ENCODE results near the gene MPV17L.
A peak's percentile ranks its signal among the peaks of the same experiment; 100 is the strongest.
"Not testable (repeated sequence)": the region's sequence is repeated elsewhere in the genome, so short reads cannot be mapped to it uniquely, and the experiment has no call there.

The MPV17L gene

GRCh38 chr16:15415511-15415985 lies 20.0 kb downstream of the MPV17L start:
- DNase-seq, result no peak

DNA sequence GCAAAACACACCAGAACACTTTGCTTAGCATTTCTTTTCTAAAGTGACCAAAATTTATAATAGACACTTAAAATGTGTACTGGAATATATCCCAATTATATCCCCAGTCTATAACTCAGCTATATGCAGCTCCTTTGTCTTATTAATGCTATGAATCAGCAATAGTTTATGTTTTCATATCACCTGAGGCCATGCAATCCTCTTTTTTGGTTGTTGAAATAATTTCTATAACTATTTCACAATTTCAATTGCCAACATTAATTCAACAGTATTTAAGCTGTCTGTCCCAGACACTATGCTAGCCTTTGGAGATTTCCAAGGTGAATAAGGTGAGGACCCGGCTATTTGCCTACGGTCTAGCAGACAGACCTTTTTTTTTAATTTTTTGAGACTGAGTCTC lies 21.6 kb downstream of the MPV17L start:
- no peak for DNase-seq

DNA sequence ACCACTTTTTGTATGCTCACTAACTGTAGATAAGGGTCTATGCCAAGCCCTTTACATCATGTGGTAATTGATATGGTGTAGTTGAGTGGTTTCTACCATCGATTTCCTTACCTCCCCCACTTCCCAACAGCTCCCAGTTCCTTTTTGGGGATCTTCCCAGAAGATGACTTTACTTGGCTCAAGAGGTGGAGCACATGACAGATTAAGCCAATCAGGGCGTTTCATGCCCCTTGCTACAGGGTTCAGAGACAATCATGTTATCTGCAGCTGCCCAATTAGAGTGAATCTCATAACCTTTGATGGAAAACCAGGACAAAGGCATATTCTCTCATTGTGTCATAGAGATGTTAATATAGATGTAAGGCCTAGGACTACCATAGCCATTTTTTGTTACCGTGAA lies 22.7 kb downstream of the MPV17L start:
- no peak for DNase-seq

- DNase-seq, result not testable (repeated sequence)
Measured at GRCh38 chr16:15421696-15422095, 26.1 kb downstream of the MPV17L start.

- DNase-seq, result no peak
Measured at GRCh38 chr16:15422222-15422621, 26.7 kb downstream of the MPV17L start.

DNA sequence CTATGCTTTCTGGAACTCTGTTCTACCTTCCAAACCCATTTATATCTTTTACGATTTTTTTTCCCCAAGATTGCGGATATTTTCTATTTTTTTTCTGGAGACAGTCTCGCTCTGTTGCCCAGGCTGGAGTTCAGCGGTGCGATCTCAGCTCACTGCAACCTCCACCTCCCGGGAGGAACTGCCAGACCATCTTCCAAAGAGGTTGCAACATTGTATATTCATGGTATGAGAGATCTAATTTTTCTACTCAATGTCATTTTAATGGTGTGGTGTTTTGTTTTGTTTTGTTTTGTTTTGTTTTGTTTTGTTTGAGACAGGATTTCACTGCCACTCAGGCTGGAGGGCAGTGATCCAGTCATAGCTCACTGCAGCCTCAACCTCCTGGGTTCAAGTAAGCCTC lies 30.3 kb downstream of the MPV17L start:
- no peak for DNase-seq

DNA sequence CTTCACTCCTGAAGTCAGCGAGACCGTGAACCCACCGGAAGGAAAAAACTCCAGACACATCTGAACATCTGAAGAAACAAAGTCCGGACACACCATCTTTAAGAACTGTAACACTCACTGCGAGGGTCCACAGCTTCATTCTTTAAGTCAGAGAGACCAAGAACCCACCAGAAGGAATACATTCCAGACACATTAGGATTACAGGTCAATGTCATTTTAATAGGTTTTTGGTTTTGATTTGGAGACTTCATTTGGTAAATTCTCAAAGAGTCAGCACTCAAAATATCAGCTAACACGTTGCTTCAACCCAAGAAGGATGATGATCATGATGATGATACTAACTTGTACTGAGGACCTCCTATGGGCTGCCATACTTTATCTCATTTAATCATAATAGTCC lies 31.2 kb downstream of the MPV17L start:
- DNase-seq, result no peak

GRCh38 chr16:15427648-15428239 lies 32.2 kb downstream of the MPV17L start:
- peak; percentile 44 to 59 for DNase-seq

DNA sequence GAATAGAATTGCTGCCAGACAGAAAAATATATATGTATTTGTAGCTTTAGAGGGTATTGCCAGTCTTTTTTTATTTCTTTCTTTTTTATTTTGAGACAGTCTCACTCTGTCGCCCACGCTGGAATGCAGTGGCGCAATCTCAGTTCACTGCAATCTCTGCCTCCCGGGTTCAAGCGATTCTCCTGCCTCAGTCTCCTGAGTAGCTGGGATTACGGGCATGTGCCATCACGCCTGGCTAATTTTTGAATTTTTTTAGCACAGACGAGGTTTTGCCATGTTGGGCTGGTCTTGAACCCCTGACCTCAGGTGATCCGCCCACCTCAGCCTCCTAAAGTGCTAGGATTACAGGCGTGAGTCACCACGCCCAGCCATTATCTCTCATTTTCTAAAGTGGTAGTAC lies 35.3 kb downstream of the MPV17L start:
- not testable (repeated sequence) for DNase-seq

- DNase-seq, result no peak
Measured at GRCh38 chr16:15434079-15434424, 38.5 kb downstream of the MPV17L start.

DNA sequence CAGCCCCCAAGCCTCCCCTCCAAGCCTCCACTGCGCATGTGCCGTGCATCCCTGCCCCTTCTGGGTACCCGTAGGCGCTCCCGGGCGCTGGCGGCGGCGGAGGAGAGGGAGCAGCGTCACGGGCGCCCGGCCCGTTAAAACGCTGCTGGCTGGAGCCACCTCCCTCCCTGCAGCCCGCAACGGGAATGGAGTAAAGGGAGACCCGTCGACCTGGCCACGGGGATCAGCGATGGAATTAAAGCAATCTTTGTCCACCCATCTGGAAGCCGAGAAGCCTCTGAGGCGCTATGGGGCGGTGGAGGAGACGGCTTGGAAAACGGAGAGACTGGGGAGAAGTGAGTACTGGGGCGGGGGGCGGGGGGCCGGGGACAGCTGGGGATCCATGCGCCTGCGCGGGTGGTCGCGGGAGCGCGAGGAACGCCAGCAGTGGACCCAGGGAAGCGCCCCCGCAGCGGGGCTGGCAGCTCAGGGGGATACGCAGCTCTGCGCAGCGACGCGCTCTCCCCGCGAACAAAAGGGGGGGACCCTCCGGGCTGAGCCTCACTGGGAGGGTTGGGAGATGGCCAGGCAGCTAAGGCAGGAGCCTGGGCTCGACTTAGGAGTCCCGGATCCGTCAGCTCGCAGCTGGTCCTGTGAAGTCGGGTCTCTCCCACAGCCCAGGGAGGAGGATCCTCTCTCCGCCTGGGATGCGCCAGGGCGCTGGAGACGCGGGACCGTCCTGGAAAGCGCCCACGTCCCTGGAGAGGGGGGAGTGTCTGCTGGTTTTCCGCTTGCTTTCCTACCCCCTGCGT lies 39.1 kb downstream of the MPV17L start, which contains the start of gene BMERB1:
Gene BMERB1, plus strand, starts transcription at position 164 of the 791 bp plus-strand sequence. Its CDS starts 66 bp downstream, at position 230.
- DNase-seq, result peak; percentile 45 to 83

DNA sequence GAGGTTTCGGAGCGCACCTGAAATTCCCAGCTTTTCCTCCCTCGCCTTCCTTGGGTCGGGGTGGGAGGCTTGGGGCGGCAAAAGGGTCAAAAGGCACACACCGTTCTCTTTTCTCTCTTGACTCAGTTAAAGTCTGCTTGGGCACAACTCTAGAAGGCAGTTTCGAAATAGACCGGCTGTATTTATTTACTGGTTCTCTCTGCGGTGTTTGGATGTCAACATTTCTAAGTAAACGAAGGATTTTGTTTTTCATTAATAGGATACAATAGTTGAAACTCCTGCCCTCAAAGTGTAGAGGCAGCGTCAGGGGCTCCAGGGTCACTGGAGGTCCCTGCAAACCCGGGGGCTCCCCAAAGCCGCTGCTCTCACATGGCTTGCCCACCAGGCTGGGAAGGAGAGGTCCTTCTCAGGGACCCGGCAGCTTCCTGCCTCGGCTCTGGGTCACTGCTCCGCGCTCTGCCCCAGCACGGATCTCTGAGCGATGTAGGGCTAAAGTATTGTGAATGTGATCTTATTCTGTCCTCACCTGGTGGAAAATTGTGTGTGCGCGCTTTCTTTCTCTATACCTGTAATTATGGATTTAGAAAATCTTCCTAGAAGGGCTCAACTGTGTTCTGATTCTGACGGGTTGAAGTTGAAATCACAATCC lies 39.8 kb downstream of the MPV17L start:
- DNase-seq, result no peak

GRCh38 chr16:15439102-15439501 lies 43.5 kb downstream of the MPV17L start:
- DNase-seq, result no peak

GRCh38 chr16:15439521-15439920 lies 44.0 kb downstream of the MPV17L start:
- no peak for DNase-seq

DNA sequence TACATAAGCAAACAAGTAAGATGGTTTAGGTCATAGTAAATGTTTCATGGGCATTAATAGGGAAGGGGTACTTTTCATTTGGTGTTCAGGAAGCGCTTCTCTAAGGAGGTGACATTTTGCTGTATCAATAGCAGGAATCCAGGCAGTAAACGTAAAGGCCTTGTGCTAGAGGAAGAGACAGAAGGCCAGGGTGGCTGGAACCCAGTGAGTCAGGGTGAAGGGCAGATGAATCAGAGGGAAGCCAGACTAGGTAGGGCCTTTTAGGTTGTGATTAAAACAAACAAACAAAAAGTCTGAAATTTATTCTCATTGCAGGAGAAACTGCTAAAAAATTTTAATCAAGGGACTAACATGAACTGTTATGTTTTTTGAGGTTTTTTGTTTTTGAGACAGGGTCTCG lies 45.3 kb downstream of the MPV17L start:
- no peak for DNase-seq

DNA sequence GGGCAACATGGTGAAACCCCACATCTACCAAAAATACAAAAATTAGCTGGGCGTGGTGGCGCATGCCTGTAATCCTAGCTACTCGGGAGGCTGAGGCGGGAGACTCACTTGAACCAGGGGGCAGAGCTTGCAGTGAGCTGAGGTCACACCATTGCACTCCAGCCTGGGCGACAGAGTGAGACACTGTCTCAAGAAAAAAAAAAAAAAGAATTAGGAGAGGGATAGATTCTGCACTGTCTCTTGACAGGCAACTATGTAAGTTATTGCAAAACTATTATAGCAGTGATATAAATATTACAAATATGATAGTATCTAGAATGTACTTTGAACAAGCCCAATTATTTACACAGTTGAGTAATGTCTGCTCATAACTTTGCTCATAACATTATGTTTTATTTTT lies 46.6 kb downstream of the MPV17L start:
- DNase-seq, result not testable (repeated sequence)

DNA sequence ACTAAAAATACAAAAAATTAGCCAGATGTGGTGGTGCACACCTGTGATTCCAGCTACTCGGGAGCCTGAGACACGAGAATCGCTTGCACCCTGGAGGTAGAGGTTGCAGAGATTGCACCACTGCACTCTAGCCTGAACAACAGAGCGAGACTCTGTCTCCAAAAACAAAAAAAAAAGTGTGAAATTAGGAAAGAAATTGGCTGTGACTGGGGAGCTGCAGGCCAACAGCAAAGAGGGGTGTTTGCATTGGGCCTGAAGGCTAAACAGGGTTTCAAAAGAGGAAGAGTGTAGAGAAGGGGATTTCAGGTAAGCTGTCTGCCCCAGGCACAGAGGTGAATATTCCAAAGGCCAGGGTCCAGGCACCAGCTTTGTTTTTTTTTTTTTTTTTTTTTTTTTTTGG lies 48.2 kb downstream of the MPV17L start:
- DNase-seq, result no peak

DNA sequence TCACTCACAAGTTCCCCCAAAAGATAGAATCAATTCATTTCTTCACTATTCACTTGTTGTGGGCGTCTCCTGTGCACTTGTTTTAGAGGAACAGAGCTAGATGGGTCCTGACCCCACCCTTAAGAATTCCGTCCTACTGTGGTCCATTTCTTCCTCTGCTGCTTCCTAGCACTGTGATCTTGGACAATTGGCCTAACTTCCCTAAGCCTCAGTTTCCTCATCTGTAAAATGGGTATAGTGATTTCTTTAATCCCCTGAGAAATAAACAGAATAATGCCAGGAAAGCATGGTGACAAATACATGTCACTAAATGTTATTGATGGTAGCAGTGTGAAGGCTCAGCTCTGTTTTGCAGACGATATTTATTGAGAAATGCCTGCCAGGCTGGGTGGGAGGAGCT lies 48.7 kb downstream of the MPV17L start:
- no peak for DNase-seq

DNA sequence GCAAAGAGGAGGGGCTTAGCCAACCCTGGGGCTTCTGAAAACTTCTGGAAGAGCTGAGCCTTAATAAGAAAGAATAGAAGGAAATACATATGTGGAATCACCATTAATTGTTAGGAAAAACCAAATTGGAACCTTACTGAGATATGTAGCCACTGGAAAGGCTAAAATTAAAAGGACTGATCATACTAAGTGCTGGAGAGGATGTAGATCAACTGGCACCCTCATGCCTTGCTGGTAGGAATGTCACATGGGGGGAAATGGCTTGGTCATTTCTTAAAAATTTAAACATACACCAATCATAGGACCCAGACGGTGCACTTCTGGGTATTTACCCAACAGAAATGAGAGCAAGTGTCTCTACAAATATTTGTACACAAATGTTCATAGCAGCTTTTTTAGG lies 49.9 kb downstream of the MPV17L start:
- no peak for DNase-seq

GRCh38 chr16:15446901-15447300 lies 51.3 kb downstream of the MPV17L start:
- no peak for DNase-seq

DNA sequence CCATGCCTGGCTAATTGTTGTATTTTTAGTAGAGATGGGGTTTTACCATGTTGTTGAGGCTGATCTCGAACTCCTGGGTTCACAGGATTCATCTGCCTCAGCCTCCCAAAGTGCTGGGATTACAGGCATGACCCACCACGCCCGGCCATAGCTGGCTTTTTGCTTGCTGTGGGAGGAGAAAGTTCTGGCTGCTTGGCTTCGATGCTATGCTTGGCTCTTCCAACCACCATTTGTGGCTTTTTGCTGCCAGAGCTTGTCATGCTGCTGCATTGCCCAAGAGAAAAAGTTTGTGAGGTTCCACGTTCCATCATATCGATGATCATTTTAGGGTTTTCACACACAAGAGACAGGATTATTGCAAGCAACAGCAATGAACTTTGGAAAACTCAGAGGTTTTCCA lies 55.1 kb downstream of the MPV17L start:
- DNase-seq, result no peak

- no peak for DNase-seq
Measured at GRCh38 chr16:15451098-15451731, 55.7 kb downstream of the MPV17L start.

DNA sequence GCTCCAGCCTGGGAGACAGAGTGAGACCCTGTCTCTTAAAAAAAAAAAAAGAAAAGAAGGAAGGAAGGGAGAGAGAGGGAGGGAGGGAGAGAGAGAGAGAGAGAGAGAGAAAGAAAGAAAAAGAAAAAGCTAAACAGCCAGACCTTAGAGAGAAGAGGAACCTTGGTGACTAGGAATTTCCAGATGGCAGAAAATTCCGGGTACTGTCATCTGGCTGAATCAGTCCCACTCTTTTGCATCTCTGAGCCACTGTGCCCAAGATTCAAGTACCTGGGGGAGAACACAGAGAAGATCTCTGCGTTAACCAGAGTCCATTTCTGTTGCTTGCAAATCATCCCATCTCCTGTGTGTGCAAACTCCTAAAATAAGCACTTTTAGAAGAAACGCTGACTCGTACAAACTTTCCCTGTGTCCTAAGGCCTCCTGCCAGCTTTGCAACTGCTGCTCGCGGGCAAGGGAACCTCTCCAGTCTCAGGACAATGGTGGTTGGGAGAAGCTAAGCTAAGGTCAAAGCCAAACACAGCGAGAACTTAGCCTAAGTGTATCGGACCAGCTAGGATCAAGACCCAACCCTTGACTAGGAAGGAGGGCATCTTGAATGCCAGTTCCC lies 56.8 kb downstream of the MPV17L start:
- DNase-seq, result no peak
